ENCODE data around the gene PCSK1.

GRCh38 chr5:96343094-96343493 lies 90.0 kb downstream of the PCSK1 start:
- TF ChIP-seq CTCF (IDR thresholded peaks at IDR 0.05 in 2 of 3, conservative IDR thresholded peaks at IDR 0.05 in 1 of 3; ENCODE audit: borderline replicate concordance in 1 of 3, insufficient read depth in 1 of 3, low read depth in 2 of 3, low read length in 2 of 3) (no peak), ZNF274 (IDR thresholded peaks at IDR 0.05; ENCODE audit: low read depth, low read length) (no peak), YY1 (IDR thresholded peaks at IDR 0.05; ENCODE audit: extremely low read depth, insufficient replicate concordance, low read depth, low read length) (no peak), SP1 (IDR thresholded peaks at IDR 0.05; ENCODE audit: low read depth) (no peak), JUND (IDR thresholded peaks at IDR 0.05) (no peak), SRF (IDR thresholded peaks at IDR 0.05; ENCODE audit: low read depth) (no peak), TCF7L2 (IDR thresholded peaks at IDR 0.05; ENCODE audit: borderline replicate concordance, extremely low read depth, insufficient read depth, insufficient read length) (no peak), MAX (IDR thresholded peaks at IDR 0.05) (no peak), ATF3 (IDR thresholded peaks at IDR 0.05) (no peak), POLR2A (IDR thresholded peaks at IDR 0.05; ENCODE audit: borderline replicate concordance, extremely low read depth, insufficient read depth, insufficient read length) (no peak), EZH2phosphoT487 (IDR thresholded peaks at IDR 0.05; ENCODE audit: borderline replicate concordance) (no peak), RAD21 (IDR thresholded peaks at IDR 0.05; ENCODE audit: low read depth) (no peak), POLR2AphosphoS5 (IDR thresholded peaks at IDR 0.05; ENCODE audit: low read depth, low read length) (no peak), EZH2 (IDR thresholded peaks at IDR 0.05) (no peak)

Measured in HCT116 (cell line).